GM21515 (cell line): ENCODE measurements around the gene NF2.

Experiments used
- ATAC-seq: cut with Tn5 transposase; IDR thresholded peaks from one replicate; pipeline ENCODE4 v1.9.1; 2021; ENCODE audit not compliant: unreplicated experiment

The NF2 gene

GRCh38 chr22:29700206-29700899, 96.9 kb downstream of the NF2 start:
- no peak for ATAC-seq

- ATAC-seq, result no peak
These were observed 97.4 kb downstream of the NF2 start for GRCh38 chr22:29700900-29701154.

GRCh38 chr22:29701155-29701999, 97.9 kb downstream of the NF2 start:
- no peak for ATAC-seq

- ATAC-seq, result no peak
These were observed 98.8 kb downstream of the NF2 start for GRCh38 chr22:29702000-29702930.

GRCh38 chr22:29702931-29703501, 99.6 kb downstream of the NF2 start:
- no peak for ATAC-seq

- ATAC-seq, result no peak
These were observed 100.2 kb downstream of the NF2 start for GRCh38 chr22:29703569-29704195.

GRCh38 chr22:29704528-29705285, 101.3 kb downstream of the NF2 start:
- no peak for ATAC-seq

- ATAC-seq, result no peak
These were observed 102.2 kb downstream of the NF2 start for GRCh38 chr22:29705651-29706050.

- no peak for ATAC-seq
These were observed 103.1 kb downstream of the NF2 start for GRCh38 chr22:29706486-29706885.

GRCh38 chr22:29707010-29707409, 103.6 kb downstream of the NF2 start:
- ATAC-seq, result no peak

- ATAC-seq, result no peak
These were observed 104.0 kb downstream of the NF2 start for GRCh38 chr22:29707471-29707870.

GRCh38 chr22:29710193-29710592, 106.8 kb downstream of the NF2 start:
- no peak for ATAC-seq

GRCh38 chr22:29710922-29711593, 107.6 kb downstream of the NF2 start:
- no peak for ATAC-seq

- ATAC-seq, result no peak
These were observed 108.7 kb downstream of the NF2 start for GRCh38 chr22:29712119-29712518.

GRCh38 chr22:29713156-29713727, 109.8 kb downstream of the NF2 start:
- no peak for ATAC-seq

- no peak for ATAC-seq
These were observed 111.8 kb downstream of the NF2 start for GRCh38 chr22:29715240-29715639.

- ATAC-seq, result no peak
These were observed 112.3 kb downstream of the NF2 start for GRCh38 chr22:29715705-29716104.

GRCh38 chr22:29716814-29717545, 113.5 kb downstream of the NF2 start:
- ATAC-seq, result no peak
